ENCODE results near the gene RASL10B.

- TF ChIP-seq, protein P1, sequence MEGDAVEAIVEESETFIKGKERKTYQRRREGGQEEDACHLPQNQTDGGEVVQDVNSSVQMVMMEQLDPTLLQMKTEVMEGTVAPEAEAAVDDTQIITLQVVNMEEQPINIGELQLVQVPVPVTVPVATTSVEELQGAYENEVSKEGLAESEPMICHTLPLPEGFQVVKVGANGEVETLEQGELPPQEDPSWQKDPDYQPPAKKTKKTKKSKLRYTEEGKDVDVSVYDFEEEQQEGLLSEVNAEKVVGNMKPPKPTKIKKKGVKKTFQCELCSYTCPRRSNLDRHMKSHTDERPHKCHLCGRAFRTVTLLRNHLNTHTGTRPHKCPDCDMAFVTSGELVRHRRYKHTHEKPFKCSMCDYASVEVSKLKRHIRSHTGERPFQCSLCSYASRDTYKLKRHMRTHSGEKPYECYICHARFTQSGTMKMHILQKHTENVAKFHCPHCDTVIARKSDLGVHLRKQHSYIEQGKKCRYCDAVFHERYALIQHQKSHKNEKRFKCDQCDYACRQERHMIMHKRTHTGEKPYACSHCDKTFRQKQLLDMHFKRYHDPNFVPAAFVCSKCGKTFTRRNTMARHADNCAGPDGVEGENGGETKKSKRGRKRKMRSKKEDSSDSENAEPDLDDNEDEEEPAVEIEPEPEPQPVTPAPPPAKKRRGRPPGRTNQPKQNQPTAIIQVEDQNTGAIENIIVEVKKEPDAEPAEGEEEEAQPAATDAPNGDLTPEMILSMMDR (IDR thresholded peaks at IDR 0.05), result no peak
- TF ChIP-seq POLR2A (IDR thresholded peaks at IDR 0.05), result no peak
Measured at GRCh38 chr17:35735036-35735805, 3.8 kb downstream of the RASL10B start.
